ENCODE results near the gene PIBF1.

PIBF1 gene

GRCh38 chr13:72908416-72908815 lies 126.5 kb downstream of the PIBF1 start:
- H3K4me3 ChIP-seq (ENCODE audit: low read depth in 1 of 2, low read length in 2 of 2) = no peak overlapping the region
- TF ChIP-seq EZH2 (IDR thresholded peaks at IDR 0.05; ENCODE audit: borderline replicate concordance, low read depth, low read length, severe bottlenecking) = no peak
- no peak for TF ChIP-seq CTCF (IDR thresholded peaks at IDR 0.05; ENCODE audit: borderline replicate concordance, extremely low read depth, low read length, poor library complexity, severe bottlenecking)
- DNase-seq (no peak), ATAC-seq (ENCODE audit: insufficient read depth, low read depth) (no peak)
- H3K4me1 ChIP-seq (ENCODE audit: insufficient read depth, low read length) = no peaks in the 10 kb centered on the region
- H4K20me1 ChIP-seq (ENCODE audit: insufficient read depth, low read length) = no peaks in the 10 kb centered on the region
- no peak overlapping the region for H2AFZ ChIP-seq (ENCODE audit: low read depth, low read length)
- no peaks in the 10 kb centered on the region for H3K79me2 ChIP-seq (ENCODE audit: insufficient read depth, low read length)
- no peaks in the 10 kb centered on the region for H3K27me3 ChIP-seq (ENCODE audit: insufficient read depth, low read length, poor library complexity)
- H3K27ac ChIP-seq (ENCODE audit: low read length) = no peak overlapping the region
- no peak overlapping the region for H3K9ac ChIP-seq (ENCODE audit: low read depth, low read length)
- H3K36me3 ChIP-seq (ENCODE audit: insufficient read depth, low read length) = peaks cover 42% of the 10 kb centered on the region
- H3K9me3 ChIP-seq (ENCODE audit: insufficient read depth, low read length, severe bottlenecking) = no peaks in the 10 kb centered on the region
- H3K4me2 ChIP-seq (ENCODE audit: insufficient read depth, low read length) = no peak overlapping the region

GRCh38 chr13:72911981-72912380 lies 130.0 kb downstream of the PIBF1 start:
- H3K4me1 ChIP-seq (ENCODE audit: insufficient read depth, low read length) = no peaks in the 10 kb centered on the region
- no peak overlapping the region for H3K9ac ChIP-seq (ENCODE audit: low read depth, low read length)
- H3K4me2 ChIP-seq (ENCODE audit: insufficient read depth, low read length) = no peak overlapping the region
- H3K27ac ChIP-seq (ENCODE audit: low read length) = no peak overlapping the region
- no peaks in the 10 kb centered on the region for H3K9me3 ChIP-seq (ENCODE audit: insufficient read depth, low read length, severe bottlenecking)
- no peak overlapping the region for H3K4me3 ChIP-seq (ENCODE audit: low read depth in 1 of 2, low read length in 2 of 2)
- no peaks in the 10 kb centered on the region for H4K20me1 ChIP-seq (ENCODE audit: insufficient read depth, low read length)
- H2AFZ ChIP-seq (ENCODE audit: low read depth, low read length) = no peak overlapping the region
- H3K36me3 ChIP-seq (ENCODE audit: insufficient read depth, low read length) = peaks cover 50% of the 10 kb centered on the region
- no peak for ATAC-seq (ENCODE audit: insufficient read depth, low read depth)
- H3K27me3 ChIP-seq (ENCODE audit: insufficient read depth, low read length, poor library complexity) = no peaks in the 10 kb centered on the region
- no peaks in the 10 kb centered on the region for H3K79me2 ChIP-seq (ENCODE audit: insufficient read depth, low read length)
- no peak for TF ChIP-seq CTCF (IDR thresholded peaks at IDR 0.05; ENCODE audit: borderline replicate concordance, extremely low read depth, low read length, poor library complexity, severe bottlenecking)
- no peak for DNase-seq

GRCh38 chr13:72920097-72920496 lies 138.2 kb downstream of the PIBF1 start:
- Histone ChIP-seq H2AFZ (ENCODE audit: low read depth, low read length) (no peak overlapping the region), H3K9ac (ENCODE audit: low read depth, low read length) (no peak overlapping the region), H3K27ac (ENCODE audit: low read length) (no peak overlapping the region), H3K9me3 (ENCODE audit: insufficient read depth, low read length, severe bottlenecking) (no peaks in the 10 kb centered on the region), H3K4me3 (ENCODE audit: low read depth in 1 of 2, low read length in 2 of 2) (no peak overlapping the region), H4K20me1 (ENCODE audit: insufficient read depth, low read length) (no peaks in the 10 kb centered on the region), H3K79me2 (ENCODE audit: insufficient read depth, low read length) (no peaks in the 10 kb centered on the region), H3K4me1 (ENCODE audit: insufficient read depth, low read length) (no peaks in the 10 kb centered on the region), H3K36me3 (ENCODE audit: insufficient read depth, low read length) (peaks cover 29% of the 10 kb centered on the region; the same call in 1 of the 2 replicates), H3K4me2 (ENCODE audit: insufficient read depth, low read length) (no peak overlapping the region), H3K27me3 (ENCODE audit: insufficient read depth, low read length, poor library complexity) (no peaks in the 10 kb centered on the region)
- TF ChIP-seq EZH2 (IDR thresholded peaks at IDR 0.05; ENCODE audit: borderline replicate concordance, low read depth, low read length, severe bottlenecking) (no peak), CTCF (IDR thresholded peaks at IDR 0.05; ENCODE audit: borderline replicate concordance, extremely low read depth, low read length, poor library complexity, severe bottlenecking) (no peak)
- ATAC-seq (ENCODE audit: insufficient read depth, low read depth) (no peak), DNase-seq (no peak)

- Histone ChIP-seq H3K4me1 (ENCODE audit: insufficient read depth, low read length) (no peaks in the 10 kb centered on the region), H4K20me1 (ENCODE audit: insufficient read depth, low read length) (no peaks in the 10 kb centered on the region), H3K27ac (ENCODE audit: low read length) (no peak overlapping the region), H2AFZ (ENCODE audit: low read depth, low read length) (no peak overlapping the region), H3K4me2 (ENCODE audit: insufficient read depth, low read length) (no peak overlapping the region), H3K79me2 (ENCODE audit: insufficient read depth, low read length) (no peaks in the 10 kb centered on the region), H3K36me3 (ENCODE audit: insufficient read depth, low read length) (peaks cover 26% of the 10 kb centered on the region; the same call in 1 of the 2 replicates), H3K9me3 (ENCODE audit: insufficient read depth, low read length, severe bottlenecking) (no peaks in the 10 kb centered on the region), H3K4me3 (ENCODE audit: low read depth in 1 of 2, low read length in 2 of 2) (no peak overlapping the region), H3K9ac (ENCODE audit: low read depth, low read length) (no peak overlapping the region), H3K27me3 (ENCODE audit: insufficient read depth, low read length, poor library complexity) (no peaks in the 10 kb centered on the region)
- DNase-seq = no peak
- ATAC-seq (ENCODE audit: insufficient read depth, low read depth) = no peak
- TF ChIP-seq EZH2 (IDR thresholded peaks at IDR 0.05; ENCODE audit: borderline replicate concordance, low read depth, low read length, severe bottlenecking) (no peak), CTCF (IDR thresholded peaks at IDR 0.05; ENCODE audit: borderline replicate concordance, extremely low read depth, low read length, poor library complexity, severe bottlenecking) (no peak)
These were observed 149.4 kb downstream of the PIBF1 start for GRCh38 chr13:72931311-72931710.

Measured in DND-41 (cell line).